Motor neuron (in vitro differentiated cells): ENCODE data around the gene GNB1L. TPM values are rescaled to one million over a fixed set of nuclear protein-coding genes. Genes with fewer than 3 reads are reported as not detected.

Experiments
- ATAC-seq, 8 experiments: fragments of 200-7000 bp; cut with Tn5 transposase; replicated peaks in 6 of 8; 2 replicates each; pipeline ENCODE4 v1.8.0; 2021; ENCODE audit warnings: mild to moderate bottlenecking in 8 of 8, moderate library complexity in 8 of 8
- H3K27ac ChIP-seq, 2 donors: fragments of 250-450 bp; sonication (Bioruptor Pico); 2 replicates each; pipeline ENCODE4 v1.9.0; 2021; ENCODE audit warnings: antibody characterized with exemption in 2 of 2, mild to moderate bottlenecking in 2 of 2, moderate library complexity in 1 of 2
- H3K4me1 ChIP-seq, 2 donors: fragments of 250-450 bp; sonication (Bioruptor Pico); replicated peaks in 1 of 2; 2 replicates each; pipeline ENCODE4 v1.6.1; 2021; ENCODE audit warnings: antibody characterized with exemption in 2 of 2, mild to moderate bottlenecking in 2 of 2, moderate library complexity in 1 of 2
- H3K4me3 ChIP-seq, 5 donors: fragments of 250-450 bp; sonication (Bioruptor Pico); 2 replicates each; pipeline ENCODE4 v1.9.0; 2021; ENCODE audit warnings: antibody characterized with exemption in 5 of 5, mild to moderate bottlenecking in 5 of 5, moderate library complexity in 4 of 5
- WGBS, 10 experiments: fragments of 450-650 bp; shearing (Covaris generic); methylation state at CpG; one replicate each; pipeline ENCODE4 v1.0.0; 2022; 5-methylcytosine and 5-hydroxymethylcytosine counted together
- in situ Hi-C, 9 experiments: fragments of 400-800 bp; cut with MboI; loops; one replicate each; pipeline ENCODE4 v1.15.0; 2021; ENCODE audit warnings: low sequenced_read_pairs in 9 of 9, low pct_unique_long_range_greater_than_20kb in 2 of 9; ENCODE audit not compliant: unreplicated experiment in 9 of 9
- total RNA-seq, 8 experiments: library from RNA; unstranded; fragments of 300-600 nt; gene quantifications; 2 replicates each; pipeline versions ENCODE4 v1.2.3 to v1.2.4, GENCODE V29; 2022

The GNB1L gene
- total RNA-seq, 8 experiments from 2014 or later = 5.6 to 7.2 (median 6.4) TPM

GRCh38 chr22:19848298-19849224, 6.1 kb downstream of the GNB1L start:
- ATAC-seq = no peak

DNA sequence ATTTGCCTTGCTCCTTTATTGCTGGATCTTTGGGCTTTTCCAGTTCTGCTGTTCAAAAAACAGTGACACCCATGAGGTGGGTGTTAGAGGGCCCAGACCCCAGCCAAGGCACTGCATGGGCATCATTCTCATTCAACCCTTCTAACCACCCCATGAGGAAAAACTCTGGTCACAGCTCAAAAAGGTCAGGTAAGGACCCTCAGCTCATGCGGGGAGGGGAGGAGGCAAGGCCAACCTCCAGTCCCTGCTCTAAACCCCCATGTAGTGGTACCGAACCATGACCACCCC, 7.4 kb downstream of the GNB1L start:
- 67 to 100% (median 100%) methylated on average over 1 to 2 of the region's 2 CpGs; no CpG with 5 or more reads in 5 of the 10 experiments for WGBS, 10 experiments
- in situ Hi-C loops = no loop called here
- H3K27ac ChIP-seq = no peak overlapping the region
- no peak for ATAC-seq
- no peak overlapping the region for H3K4me3 ChIP-seq
- peaks cover 11 to 12% of the 10 kb centered on the region in 2 donors for H3K4me1 ChIP-seq

More at GRCh38 chr22:19848298-19849224, 6.1 kb downstream of the GNB1L start:
- Histone ChIP-seq H3K27ac (no peak overlapping the region), H3K4me3 (no peak overlapping the region), H3K4me1 (peaks cover 8 to 11% of the 10 kb centered on the region in 2 donors)
- in situ Hi-C loops = no loop called here
- 0 to 100% (median 92%) methylated on average over 1 to 2 of the region's 7 CpGs; no CpG with 5 or more reads in 5 of the 10 experiments for WGBS, 10 experiments

GRCh38 chr22:19846620-19847344, 7.9 kb downstream of the GNB1L start:
- H3K27ac ChIP-seq = no peak overlapping the region
- 83 to 100% (median 100%) methylated on average over 1 to 6 of the region's 9 CpGs; no CpG with 5 or more reads in 1 of the 10 experiments for WGBS, 10 experiments
- H3K4me3 ChIP-seq = no peak overlapping the region
- in situ Hi-C loops = no loop called here
- H3K4me1 ChIP-seq = peaks cover 12 to 17% of the 10 kb centered on the region in 2 donors
- no peak for ATAC-seq

GRCh38 chr22:19845054-19845722, 9.5 kb downstream of the GNB1L start:
- in situ Hi-C loops = no loop called here
- H3K4me3 ChIP-seq = no peak overlapping the region
- H3K27ac ChIP-seq = peak overlapping the region in 1 of 2 donors; percentile 35
- peaks cover 12 to 17% of the 10 kb centered on the region in 2 donors for H3K4me1 ChIP-seq
- peak in 5 of 8 experiments; percentile 29 to 48 (median 42) for ATAC-seq
- 27 to 100% (median 90%) methylated on average over 1 to 2 of the region's 8 CpGs; no CpG with 5 or more reads in 6 of the 10 experiments for WGBS, 10 experiments

DNA sequence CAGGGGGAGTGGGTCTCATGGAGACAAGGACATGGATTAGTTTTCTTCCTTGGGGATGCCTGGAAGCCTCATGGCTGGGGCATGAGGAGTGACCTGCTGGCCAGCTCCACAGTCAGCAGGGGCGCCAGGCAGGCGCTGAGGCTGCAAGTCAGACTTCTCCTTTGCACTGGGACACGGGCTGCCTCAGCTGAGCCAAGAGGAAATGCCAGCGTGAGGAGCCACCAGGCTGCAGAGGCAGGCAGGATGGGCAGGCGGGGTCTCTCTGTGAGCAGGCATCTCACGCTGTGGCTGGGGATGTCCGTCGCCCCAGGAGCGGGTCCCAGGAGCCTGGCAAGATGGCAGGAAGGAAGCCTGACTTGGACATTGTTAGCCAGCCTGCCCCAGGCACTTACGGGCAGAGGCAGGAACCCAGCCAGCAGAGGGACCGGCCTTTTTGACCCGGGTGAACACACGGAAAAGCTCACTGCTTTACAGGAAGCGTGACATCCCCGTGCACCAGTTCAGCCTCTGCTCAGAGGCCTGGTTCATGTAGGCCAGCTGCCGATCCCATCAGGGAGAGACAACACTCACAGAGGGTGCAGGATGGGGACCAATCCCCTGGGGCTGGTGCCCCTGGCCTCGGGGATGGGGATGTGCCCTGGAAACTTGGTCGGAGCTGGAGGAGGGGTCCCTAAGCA, 10.2 kb downstream of the GNB1L start:
- Histone ChIP-seq H3K27ac (peak overlapping the region in 1 of 2 donors; percentile 35), H3K4me3 (no peak overlapping the region), H3K4me1 (peaks cover 12 to 17% of the 10 kb centered on the region in 2 donors)
- ATAC-seq = peak in 6 of 8 experiments; percentile 3 to 81 (median 29)
- in situ Hi-C loops = no loop called here
- WGBS, 10 experiments = 13 to 100% (median 77%) methylated on average over 1 to 4 of the region's 18 CpGs; no CpG with 5 or more reads in 5 of the 10 experiments

GRCh38 chr22:19843857-19844376, 10.8 kb downstream of the GNB1L start:
- ATAC-seq = peak in 2 of 8 experiments; percentile 15 to 34
- Histone ChIP-seq H3K4me3 (no peak overlapping the region), H3K4me1 (peaks cover 12 to 17% of the 10 kb centered on the region in 2 donors), H3K27ac (no peak overlapping the region)
- 17 to 93% (median 83%) methylated on average over 1 to 4 of the region's 11 CpGs; no CpG with 5 or more reads in 5 of the 10 experiments for WGBS, 10 experiments
- in situ Hi-C loops = no loop called here

DNA sequence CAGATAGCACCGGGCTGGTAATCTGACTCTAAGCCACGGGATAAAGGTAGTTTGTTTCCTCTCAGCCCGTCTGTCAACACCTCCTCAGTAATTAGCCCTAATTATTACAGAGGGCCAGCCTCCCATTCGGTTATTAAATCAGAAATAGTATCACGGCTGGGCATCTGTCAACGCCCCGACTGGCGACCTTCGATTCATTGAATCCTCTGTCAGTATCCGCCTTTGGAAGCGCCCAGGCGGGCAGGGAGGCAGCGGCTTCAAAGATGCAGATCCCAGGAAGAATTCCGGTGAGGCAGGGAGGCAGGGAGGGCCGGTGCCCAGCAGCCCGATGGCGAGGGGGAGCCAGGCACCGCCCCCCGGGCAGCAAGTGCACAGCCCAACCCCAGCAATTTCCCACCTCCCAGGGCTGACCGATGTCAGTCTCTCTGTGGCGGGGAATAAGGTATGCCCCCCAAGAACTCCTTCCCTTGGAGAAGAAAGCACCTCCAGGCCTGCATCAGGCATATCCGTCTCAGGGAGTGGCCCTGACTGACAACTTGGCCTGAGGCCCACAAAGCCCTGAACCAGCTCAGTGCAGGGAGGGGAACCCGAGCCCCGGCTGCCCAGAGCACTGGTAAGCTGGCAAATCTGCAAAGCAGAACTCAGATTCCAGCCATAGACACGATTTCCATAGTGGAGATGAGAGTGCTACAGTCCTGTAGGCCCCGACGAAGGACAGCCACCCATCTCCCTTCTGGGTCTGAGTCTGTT, 11.4 kb downstream of the GNB1L start:
- H3K4me3 ChIP-seq = no peak overlapping the region
- no peak overlapping the region for H3K27ac ChIP-seq
- peak in 6 of 8 experiments; percentile 3 to 49 (median 14) for ATAC-seq
- in situ Hi-C loops = no loop called here
- WGBS, 10 experiments = 46 to 100% (median 85%) methylated on average over 1 to 9 of the region's 27 CpGs; no CpG with 5 or more reads in 3 of the 10 experiments
- H3K4me1 ChIP-seq = peaks cover 12 to 17% of the 10 kb centered on the region in 2 donors

- 60 to 90% (median 80%) methylated on average over 1 to 9 of the region's 12 CpGs; no CpG with 5 or more reads in 4 of the 10 experiments for WGBS, 10 experiments
- Histone ChIP-seq H3K4me3 (no peak overlapping the region), H3K4me1 (peaks cover 12 to 17% of the 10 kb centered on the region in 2 donors), H3K27ac (peak overlapping the region in 1 of 2 donors; percentile 59)
- in situ Hi-C loops = no loop called here
- peak in 4 of 8 experiments; percentile 20 to 54 (median 32) for ATAC-seq
These were observed 12.1 kb downstream of the GNB1L start for GRCh38 chr22:19842393-19843106.

- WGBS, 10 experiments = 67 to 100% (median 88%) methylated on average over 2 to 5 of the region's 8 CpGs; no CpG with 5 or more reads in 2 of the 10 experiments
- no peak overlapping the region for H3K4me3 ChIP-seq
- H3K4me1 ChIP-seq = peaks cover 12 to 17% of the 10 kb centered on the region in 2 donors
- H3K27ac ChIP-seq = no peak overlapping the region
- peak in 1 of 8 experiments; percentile 2 for ATAC-seq
- in situ Hi-C loops = no loop called here
These were observed 12.9 kb downstream of the GNB1L start for GRCh38 chr22:19841641-19842392.

DNA sequence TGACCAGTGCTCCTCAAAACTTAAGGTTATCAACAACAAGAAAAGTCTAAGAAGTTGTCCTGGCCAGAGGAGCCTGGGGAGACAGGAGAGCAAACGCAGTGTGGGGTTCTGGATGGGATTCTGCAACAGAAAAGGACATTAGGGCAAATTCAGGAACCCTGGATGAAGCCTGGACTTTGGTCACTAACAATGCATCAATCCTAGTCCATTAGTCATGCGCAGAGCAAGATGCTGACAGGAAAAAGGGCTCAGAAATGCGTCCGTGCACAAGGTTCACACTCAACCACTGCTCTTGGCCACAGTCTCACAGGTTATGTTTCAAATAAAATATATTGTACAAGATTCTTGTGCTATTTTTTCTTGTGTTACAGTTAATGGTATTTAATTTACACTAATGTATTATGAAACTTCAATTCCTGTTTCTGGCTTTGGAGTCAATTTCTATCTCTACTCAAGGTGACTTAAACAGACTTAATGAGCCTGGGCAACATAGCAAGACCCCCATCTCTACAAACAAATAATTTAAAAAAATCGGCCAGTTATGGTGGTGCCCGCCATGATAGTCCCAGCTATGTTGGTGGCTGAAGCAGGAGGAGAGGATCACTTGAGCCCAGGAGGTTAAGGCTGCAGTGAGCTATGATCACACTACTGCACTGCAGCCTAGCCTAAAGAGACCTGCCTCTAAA, 13.6 kb downstream of the GNB1L start:
- Histone ChIP-seq H3K27ac (peak overlapping the region in 1 of 2 donors; percentile 41), H3K4me3 (no peak overlapping the region), H3K4me1 (peaks cover 12 to 17% of the 10 kb centered on the region in 2 donors)
- WGBS, 10 experiments = 65 to 100% (median 91%) methylated on average over 1 to 6 of the region's 6 CpGs; no CpG with 5 or more reads in 2 of the 10 experiments
- in situ Hi-C loops = no loop called here
- ATAC-seq = no peak
